Lower leg skin (tissue), 3 donors: ENCODE data around the gene DEPDC1B.

Experiments used
- POLR2A ChIP-seq, 2 donors: fragments of 450-650 bp; IDR thresholded peaks; one replicate each; pipeline ENCODE4 v1.6.1; 2016 to 2017; ENCODE audit warnings: antibody characterized with exemption in 2 of 2, mild to moderate bottlenecking in 1 of 2, moderate library complexity in 1 of 2
- TF ChIP-seq, protein P1 (sequence below), 3 donors: fragments of 450-650 bp; IDR thresholded peaks; one replicate each; pipeline ENCODE4 v1.5.1; 2016; ENCODE audit warnings: antibody characterized with exemption in 3 of 3, mild to moderate bottlenecking in 3 of 3, moderate library complexity in 2 of 3

DNA sequence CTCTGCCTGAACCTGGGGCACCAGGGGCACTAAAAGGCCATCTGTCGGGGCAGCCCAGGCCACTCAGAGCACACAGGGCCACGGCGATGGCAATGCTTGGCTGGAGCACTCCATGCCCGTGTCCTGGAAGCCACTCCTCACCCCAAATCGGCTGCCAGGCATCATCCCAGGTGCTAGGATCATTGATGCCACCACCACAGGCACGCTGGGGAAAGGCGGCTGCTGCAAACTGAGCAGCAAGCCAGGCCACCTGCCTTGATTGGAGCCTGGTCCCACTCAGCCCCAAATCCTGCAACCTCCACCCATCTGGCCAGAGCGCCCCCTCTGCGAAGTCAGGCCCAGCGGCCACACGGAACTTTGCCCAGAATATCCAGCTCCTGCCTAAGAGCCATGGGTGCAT, 67.8 kb downstream of the DEPDC1B start:
- TF ChIP-seq, protein P1, sequence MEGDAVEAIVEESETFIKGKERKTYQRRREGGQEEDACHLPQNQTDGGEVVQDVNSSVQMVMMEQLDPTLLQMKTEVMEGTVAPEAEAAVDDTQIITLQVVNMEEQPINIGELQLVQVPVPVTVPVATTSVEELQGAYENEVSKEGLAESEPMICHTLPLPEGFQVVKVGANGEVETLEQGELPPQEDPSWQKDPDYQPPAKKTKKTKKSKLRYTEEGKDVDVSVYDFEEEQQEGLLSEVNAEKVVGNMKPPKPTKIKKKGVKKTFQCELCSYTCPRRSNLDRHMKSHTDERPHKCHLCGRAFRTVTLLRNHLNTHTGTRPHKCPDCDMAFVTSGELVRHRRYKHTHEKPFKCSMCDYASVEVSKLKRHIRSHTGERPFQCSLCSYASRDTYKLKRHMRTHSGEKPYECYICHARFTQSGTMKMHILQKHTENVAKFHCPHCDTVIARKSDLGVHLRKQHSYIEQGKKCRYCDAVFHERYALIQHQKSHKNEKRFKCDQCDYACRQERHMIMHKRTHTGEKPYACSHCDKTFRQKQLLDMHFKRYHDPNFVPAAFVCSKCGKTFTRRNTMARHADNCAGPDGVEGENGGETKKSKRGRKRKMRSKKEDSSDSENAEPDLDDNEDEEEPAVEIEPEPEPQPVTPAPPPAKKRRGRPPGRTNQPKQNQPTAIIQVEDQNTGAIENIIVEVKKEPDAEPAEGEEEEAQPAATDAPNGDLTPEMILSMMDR (IDR thresholded peaks at IDR 0.05), result no peak
- TF ChIP-seq POLR2A (IDR thresholded peaks at IDR 0.05), result no peak
